Osteocyte (in vitro differentiated cells): ENCODE data around the gene HERC3. TPM values are rescaled to one million over a fixed set of nuclear protein-coding genes. Genes with fewer than 3 reads are reported as not detected.

Experiments
- DNase-seq: peaks from one replicate; pipeline ENCODE4 v3.0.0; 2021; ENCODE audit warnings: mixed read lengths; ENCODE audit not compliant: unreplicated experiment; ENCODE audit errors: extremely low spot score
- H3K27ac Mint-ChIP-seq: one replicate; pipeline ENCODE4 v1.8.0; 2021; ENCODE audit warnings: mild to moderate bottlenecking, mixed read lengths; ENCODE audit not compliant: unreplicated experiment
- H3K27me3 Mint-ChIP-seq: one replicate; pipeline ENCODE4 v1.8.0; 2021; ENCODE audit warnings: mixed read lengths; ENCODE audit not compliant: unreplicated experiment
- H3K36me3 Mint-ChIP-seq: one replicate; pipeline ENCODE4 v1.8.0; 2021; ENCODE audit warnings: mixed read lengths; ENCODE audit not compliant: unreplicated experiment
- H3K4me1 Mint-ChIP-seq: one replicate; pipeline ENCODE4 v1.8.0; 2021; ENCODE audit warnings: mixed read lengths; ENCODE audit not compliant: unreplicated experiment
- H3K4me3 Mint-ChIP-seq: one replicate; pipeline ENCODE4 v1.8.0; 2021; ENCODE audit warnings: mild to moderate bottlenecking, moderate library complexity, mixed read lengths; ENCODE audit not compliant: unreplicated experiment
- H3K9me3 Mint-ChIP-seq: one replicate; pipeline ENCODE4 v1.8.0; 2021; ENCODE audit warnings: mixed read lengths; ENCODE audit not compliant: unreplicated experiment
- CTCF ChIP-seq: fragments of 200-600 bp; sonication (generic); IDR thresholded peaks from 2 replicates; pipeline ENCODE4 v1.5.0; 2021; ENCODE audit warnings: antibody characterized with exemption, mild to moderate bottlenecking, moderate library complexity
- total RNA-seq: library from RNA; stranded (reverse); gene quantifications from 2 replicates; pipeline ENCODE4 v1.2.1, GENCODE V29; 2021

The HERC3 gene
- total RNA-seq, 1 donor from 2014 or later: 15.4 TPM

GRCh38 chr4:88599714-88600113, 7.4 kb downstream of the HERC3 start:
- H3K27me3 Mint-ChIP-seq: no peaks in the 10 kb centered on the region
- TF ChIP-seq CTCF: no peak
- DNase-seq: no peak
- H3K4me3 Mint-ChIP-seq: no peak overlapping the region
- H3K36me3 Mint-ChIP-seq: peaks cover 16% of the 10 kb centered on the region
- peaks cover 17% of the 10 kb centered on the region for H3K4me1 Mint-ChIP-seq
- no peak overlapping the region for H3K27ac Mint-ChIP-seq
- H3K9me3 Mint-ChIP-seq: no peaks in the 10 kb centered on the region

- H3K36me3 Mint-ChIP-seq: peaks cover 15% of the 10 kb centered on the region
- TF ChIP-seq CTCF: no peak
- H3K27ac Mint-ChIP-seq: no peak overlapping the region
- no peak for DNase-seq
- no peaks in the 10 kb centered on the region for H3K9me3 Mint-ChIP-seq
- H3K4me1 Mint-ChIP-seq: peaks cover 17% of the 10 kb centered on the region
- H3K4me3 Mint-ChIP-seq: no peak overlapping the region
- no peaks in the 10 kb centered on the region for H3K27me3 Mint-ChIP-seq
Observed at GRCh38 chr4:88600176-88600838, 8.0 kb downstream of the HERC3 start.

- peaks cover 14% of the 10 kb centered on the region for H3K36me3 Mint-ChIP-seq
- no peaks in the 10 kb centered on the region for H3K27me3 Mint-ChIP-seq
- no peak overlapping the region for H3K4me3 Mint-ChIP-seq
- DNase-seq: no peak
- H3K27ac Mint-ChIP-seq: no peak overlapping the region
- H3K4me1 Mint-ChIP-seq: peaks cover 4% of the 10 kb centered on the region
- no peaks in the 10 kb centered on the region for H3K9me3 Mint-ChIP-seq
- no peak for TF ChIP-seq CTCF
Observed at GRCh38 chr4:88604978-88605678, 12.8 kb downstream of the HERC3 start.

GRCh38 chr4:88605736-88606135, 13.5 kb downstream of the HERC3 start:
- Mint-ChIP-seq H3K4me1 (peaks cover under 1% of the 10 kb centered on the region), H3K4me3 (no peak overlapping the region), H3K9me3 (no peaks in the 10 kb centered on the region), H3K27me3 (no peaks in the 10 kb centered on the region), H3K27ac (no peak overlapping the region), H3K36me3 (peaks cover 12% of the 10 kb centered on the region)
- no peak for TF ChIP-seq CTCF
- no peak for DNase-seq

GRCh38 chr4:88606832-88607231, 14.6 kb downstream of the HERC3 start:
- no peaks in the 10 kb centered on the region for H3K27me3 Mint-ChIP-seq
- H3K36me3 Mint-ChIP-seq: peaks cover 12% of the 10 kb centered on the region
- no peaks in the 10 kb centered on the region for H3K9me3 Mint-ChIP-seq
- no peak for TF ChIP-seq CTCF
- peaks cover 10% of the 10 kb centered on the region for H3K4me1 Mint-ChIP-seq
- no peak for DNase-seq
- H3K4me3 Mint-ChIP-seq: no peak overlapping the region
- no peak overlapping the region for H3K27ac Mint-ChIP-seq
